ENCODE results near the gene MROH2B. TPM values are rescaled to one million over a fixed set of nuclear protein-coding genes. Genes with fewer than 3 reads are reported as not detected.
"Not testable (repeated sequence)": the region's sequence is repeated elsewhere in the genome, so short reads cannot be mapped to it uniquely, and the experiment has no call there.

MROH2B gene
- total RNA-seq, 1 experiment from 2014 or later, result not detected

DNA sequence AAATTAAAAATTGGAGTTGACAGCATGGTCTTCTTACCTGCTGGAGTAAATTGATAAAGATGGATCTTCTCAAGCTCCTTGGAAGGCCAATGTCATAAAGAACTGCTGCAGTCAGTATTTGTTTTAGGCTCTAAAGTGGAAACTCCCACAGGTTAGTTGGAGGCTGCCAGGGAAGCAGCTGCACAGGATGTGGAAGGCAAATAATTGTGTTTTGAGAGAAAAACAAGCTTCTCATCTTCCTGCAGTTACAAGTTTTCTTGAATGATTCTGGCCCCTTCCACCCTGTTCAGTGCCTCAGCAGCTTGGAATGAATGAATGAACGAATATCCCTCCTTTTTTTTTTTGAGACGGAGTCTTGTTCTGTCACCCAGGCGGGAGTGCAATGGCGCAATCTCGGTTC is 13.9 kb downstream of the MROH2B start:
- in situ Hi-C loops (cut with HindIII; ENCODE audit: low pct_unique_long_range_greater_than_20kb, low sequenced_read_pairs), result no loop called here
- no peak for DNase-seq (ENCODE audit: low read depth)

DNA sequence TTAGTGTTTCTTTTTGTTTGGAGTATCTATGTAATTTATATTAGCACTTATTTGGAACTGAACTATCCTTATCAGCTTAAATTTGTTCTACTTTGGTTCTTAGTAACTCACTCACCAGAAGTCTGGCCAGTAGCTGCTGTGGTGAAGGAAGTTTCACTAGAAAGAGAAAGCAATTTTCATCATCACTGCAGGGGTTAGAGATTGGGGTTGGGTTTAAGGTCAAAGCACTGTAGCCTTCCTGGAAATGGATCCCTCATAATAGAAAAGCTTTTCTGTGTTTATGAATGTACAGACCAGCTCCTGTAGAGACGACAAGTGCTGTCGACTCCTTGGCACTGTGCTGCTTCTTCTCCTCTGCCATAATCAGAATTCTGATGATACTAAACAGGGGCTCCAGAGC is 22.2 kb downstream of the MROH2B start:
- DNase-seq (ENCODE audit: low read depth), result no peak
- in situ Hi-C loops (cut with HindIII; ENCODE audit: low pct_unique_long_range_greater_than_20kb, low sequenced_read_pairs), result no loop called here

DNA sequence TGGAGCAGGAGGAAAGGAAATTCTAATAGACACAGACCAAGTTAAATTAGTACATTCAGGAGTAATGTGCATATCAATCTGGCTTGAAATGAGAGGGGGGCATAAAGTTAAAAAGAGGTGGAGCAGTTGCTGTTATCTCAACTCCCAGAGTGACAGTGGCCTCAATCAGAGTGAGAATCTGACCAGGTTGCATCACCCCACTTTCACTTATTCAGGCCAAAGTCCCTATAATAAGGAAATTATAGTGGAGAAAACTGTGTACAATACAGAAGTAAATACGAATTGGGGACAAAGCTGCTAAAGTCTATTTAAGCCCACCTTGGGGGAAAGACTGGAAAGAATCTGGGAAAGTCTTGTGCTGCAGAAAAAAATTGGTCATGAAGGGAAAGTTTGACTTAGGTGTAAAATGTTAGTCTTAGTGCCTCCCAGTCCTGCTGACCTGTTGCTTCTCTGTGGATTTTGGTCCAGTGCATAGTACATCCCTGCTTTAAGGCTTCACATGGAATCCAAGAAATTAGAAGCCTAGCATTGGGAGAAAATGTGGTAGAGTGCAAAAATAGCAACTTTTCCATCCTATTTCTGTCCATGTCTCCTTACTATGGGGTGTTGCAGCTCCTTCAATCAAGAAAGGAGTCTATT is 27.9 kb downstream of the MROH2B start:
- no peak for DNase-seq (ENCODE audit: low read depth)
- in situ Hi-C loops (cut with HindIII; ENCODE audit: low pct_unique_long_range_greater_than_20kb, low sequenced_read_pairs), result no loop called here

DNA sequence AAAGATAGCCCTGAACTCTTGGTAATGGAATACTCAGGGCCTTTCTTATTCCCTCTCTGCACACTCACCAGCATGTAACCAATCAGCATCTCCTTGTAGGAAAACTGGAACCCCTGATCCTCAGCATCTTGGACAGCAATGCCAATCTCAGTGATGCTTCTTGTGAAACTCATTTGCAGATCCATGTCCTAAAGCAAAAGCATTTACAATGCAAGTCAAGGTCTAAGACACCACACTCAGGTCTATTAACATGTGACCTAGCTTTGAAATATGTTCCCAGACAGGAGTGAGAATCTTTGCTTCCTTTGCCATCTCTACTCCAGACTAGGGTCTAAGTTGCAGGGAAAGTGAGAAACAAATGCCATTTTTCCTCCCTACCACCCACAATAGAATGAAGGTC is 38.2 kb downstream of the MROH2B start:
- DNase-seq (ENCODE audit: low read depth), result no peak
- in situ Hi-C loops (cut with HindIII; ENCODE audit: low pct_unique_long_range_greater_than_20kb, low sequenced_read_pairs), result no loop called here

DNA sequence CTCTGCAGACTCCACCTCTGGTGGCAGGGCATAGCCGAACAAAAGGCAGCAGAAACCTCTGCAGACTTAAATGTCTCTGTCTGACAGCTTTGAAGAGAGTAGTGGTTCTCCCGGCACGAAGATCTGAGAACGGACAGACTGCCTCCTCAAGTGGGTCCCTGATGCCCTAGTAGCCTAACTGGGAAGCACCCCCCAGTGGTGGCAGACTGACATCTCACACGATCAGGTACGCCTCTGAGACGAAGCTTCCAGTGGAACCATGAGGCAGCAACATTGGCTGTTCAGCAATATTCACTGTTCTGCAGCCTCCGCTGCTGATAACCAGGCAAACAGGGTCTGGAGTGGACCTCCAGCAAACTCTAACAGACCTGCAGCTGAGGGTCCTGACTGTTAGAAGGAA is 48.5 kb downstream of the MROH2B start:
- DNase-seq (ENCODE audit: low read depth); in situ Hi-C loops (cut with HindIII; ENCODE audit: low pct_unique_long_range_greater_than_20kb, low sequenced_read_pairs): not testable (repeated sequence)

DNA sequence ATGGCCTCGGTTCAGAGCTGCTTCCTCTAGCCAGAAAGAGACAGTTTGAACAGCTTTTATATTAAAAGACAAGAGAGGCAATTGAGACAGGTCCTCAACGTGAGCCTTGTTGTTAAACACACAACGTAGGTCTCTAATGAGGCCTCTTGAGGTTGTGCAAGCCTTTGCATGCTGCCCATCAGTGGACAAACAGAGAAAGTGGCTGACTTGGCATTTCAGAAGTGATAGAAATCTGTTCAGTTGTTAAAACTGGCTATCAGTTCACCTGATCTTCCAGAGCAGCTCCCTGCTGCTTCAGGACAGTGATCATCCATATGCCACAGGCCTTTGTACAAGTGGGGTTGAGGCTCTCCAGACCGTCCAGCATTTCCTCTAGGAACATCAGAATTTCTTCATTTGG is 58.8 kb downstream of the MROH2B start:
- in situ Hi-C loops (cut with HindIII; ENCODE audit: low pct_unique_long_range_greater_than_20kb, low sequenced_read_pairs), result no loop called here
- DNase-seq (ENCODE audit: low read depth), result no peak

DNA sequence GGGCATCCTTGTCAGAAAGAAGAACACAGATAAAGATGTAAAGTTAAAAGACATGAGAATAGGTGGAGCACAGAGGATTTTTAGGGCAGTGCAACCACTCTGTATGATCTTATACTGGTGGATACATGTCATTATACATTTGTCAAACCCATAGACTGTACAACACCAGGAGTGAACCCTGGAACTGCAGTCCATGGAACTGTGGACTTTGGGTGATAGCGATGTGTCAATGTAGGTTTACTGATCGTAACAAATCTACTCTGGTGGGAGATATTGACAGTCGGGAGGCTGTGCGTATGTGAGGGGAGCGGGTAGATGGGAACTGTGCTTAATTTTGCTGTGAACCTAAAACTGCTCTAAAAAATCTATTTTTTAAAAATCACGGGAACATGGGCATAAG is 60.6 kb downstream of the MROH2B start:
- in situ Hi-C loops (cut with HindIII; ENCODE audit: low pct_unique_long_range_greater_than_20kb, low sequenced_read_pairs), result no loop called here

DNA sequence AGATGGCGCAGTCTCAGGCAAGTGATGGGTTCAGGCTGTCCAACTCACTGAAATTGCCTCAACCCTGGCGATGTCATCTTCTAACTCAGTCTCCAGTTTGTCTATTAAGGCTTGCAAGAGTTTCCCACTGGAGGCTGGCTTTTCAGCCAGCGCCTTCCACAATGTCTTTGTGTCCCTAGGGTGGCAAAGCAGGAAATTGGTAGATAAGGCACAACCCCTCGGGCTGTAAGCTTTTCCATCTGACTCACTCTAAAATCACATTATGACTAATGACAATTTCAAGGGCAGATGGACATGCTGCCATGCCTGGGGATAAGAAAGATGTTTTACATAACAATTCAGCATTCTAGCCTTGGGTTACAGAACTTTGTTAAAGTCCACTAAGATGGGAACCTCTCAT is 61.9 kb downstream of the MROH2B start:
- in situ Hi-C loops (cut with HindIII; ENCODE audit: low pct_unique_long_range_greater_than_20kb, low sequenced_read_pairs), result no loop called here
- DNase-seq (ENCODE audit: low read depth), result peak; percentile 77

More for the DNA sequence above, 60.6 kb downstream of the MROH2B start:
- no peak for DNase-seq (ENCODE audit: low read depth)

DNA sequence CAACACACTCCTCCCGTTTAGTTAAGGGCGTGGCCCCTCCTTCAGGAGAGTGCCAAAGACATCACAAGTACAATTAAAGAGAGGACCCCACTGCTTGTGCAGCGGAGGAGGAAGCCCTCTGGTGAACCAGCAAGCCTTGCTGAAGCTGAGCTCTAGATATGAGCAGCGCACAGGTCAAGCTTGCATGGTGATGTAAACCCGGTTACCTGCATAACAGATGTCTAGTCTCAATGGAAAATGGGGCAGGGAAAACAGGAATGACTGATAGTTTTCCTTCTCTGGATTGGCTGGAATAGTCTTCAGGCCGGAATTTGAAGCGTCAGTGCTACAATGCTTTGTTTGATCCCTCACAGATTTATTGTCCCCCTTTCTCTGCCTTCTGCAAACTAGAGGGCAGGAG is 66.2 kb downstream of the MROH2B start:
- in situ Hi-C loops (cut with HindIII; ENCODE audit: low pct_unique_long_range_greater_than_20kb, low sequenced_read_pairs), result no loop called here
- no peak for DNase-seq (ENCODE audit: low read depth)

DNA sequence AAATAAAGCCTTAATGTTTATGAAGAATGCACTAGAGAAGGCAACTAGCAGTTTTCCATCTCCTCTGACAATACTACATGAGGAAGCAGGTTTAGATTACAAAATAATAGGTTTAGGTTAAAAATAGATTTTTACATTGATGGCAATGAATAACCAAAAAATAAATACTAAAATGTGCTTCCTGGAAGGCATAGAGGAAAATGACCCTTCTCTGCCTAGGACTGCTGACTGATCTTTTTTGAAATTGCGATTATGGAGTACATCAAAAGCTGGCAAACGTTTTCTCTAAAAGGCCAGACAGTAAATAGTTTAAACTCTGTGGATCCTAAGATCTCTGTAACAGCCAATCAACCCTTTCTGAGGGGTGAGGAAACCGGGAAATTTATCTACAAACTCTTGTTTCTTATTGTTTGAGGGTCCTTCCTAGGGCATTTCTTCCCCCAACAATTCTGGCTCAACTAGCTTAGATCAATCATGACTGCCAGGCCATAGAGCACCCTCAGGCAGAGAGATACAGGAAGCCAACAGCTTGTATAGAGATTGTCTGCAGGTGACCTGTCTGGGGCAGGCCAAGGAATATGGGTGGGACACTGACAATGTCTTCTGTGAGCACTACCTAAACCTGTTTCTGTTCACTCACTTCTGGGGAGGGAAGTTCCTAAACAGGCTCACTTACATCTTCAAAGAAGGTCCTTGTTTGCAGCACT is 67.3 kb downstream of the MROH2B start:
- in situ Hi-C loops (cut with HindIII; ENCODE audit: low pct_unique_long_range_greater_than_20kb, low sequenced_read_pairs), result no loop called here
- DNase-seq (ENCODE audit: low read depth), result no peak

DNA sequence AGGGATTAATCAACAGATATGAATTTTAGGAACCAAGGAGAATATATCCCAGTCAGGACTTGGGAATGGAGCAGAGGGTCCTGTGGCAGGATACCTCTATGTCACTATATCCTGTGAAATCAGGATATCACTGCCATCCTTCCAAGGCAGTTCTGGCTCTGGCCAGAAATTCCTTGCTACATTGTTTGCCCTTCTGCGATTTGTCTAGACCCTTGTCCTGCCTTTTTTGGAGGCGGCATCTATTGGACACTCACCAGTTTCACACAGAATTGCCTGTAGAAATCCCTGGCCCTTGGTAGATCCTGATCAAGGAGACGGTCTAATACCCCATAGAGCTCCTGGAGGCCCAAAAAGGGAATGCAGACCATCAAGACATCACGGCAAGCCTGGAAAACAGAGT is 71.2 kb downstream of the MROH2B start:
- in situ Hi-C loops (cut with HindIII; ENCODE audit: low pct_unique_long_range_greater_than_20kb, low sequenced_read_pairs), result no loop called here
- DNase-seq (ENCODE audit: low read depth), result no peak

DNA sequence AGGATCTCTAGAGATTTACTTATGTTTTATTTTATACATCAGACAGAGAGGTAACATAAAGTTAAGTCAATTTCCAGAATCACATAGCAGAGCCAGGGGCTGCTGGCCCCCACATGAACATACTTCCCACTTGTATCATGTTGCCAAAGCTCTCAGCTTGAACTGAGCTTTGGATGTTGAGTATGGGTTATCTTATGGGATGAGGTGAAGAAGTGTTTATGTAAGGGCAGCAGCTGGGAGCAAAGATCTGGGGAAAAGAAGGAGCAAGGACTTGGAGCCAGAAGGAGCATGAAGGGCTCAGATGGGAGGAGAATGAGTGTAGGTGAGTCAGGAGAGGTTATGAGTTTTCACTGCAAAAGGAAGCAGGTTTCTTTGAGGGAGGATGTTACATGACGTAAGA is 72.0 kb downstream of the MROH2B start:
- in situ Hi-C loops (cut with HindIII; ENCODE audit: low pct_unique_long_range_greater_than_20kb, low sequenced_read_pairs), result no loop called here
- no peak for DNase-seq (ENCODE audit: low read depth)

DNA sequence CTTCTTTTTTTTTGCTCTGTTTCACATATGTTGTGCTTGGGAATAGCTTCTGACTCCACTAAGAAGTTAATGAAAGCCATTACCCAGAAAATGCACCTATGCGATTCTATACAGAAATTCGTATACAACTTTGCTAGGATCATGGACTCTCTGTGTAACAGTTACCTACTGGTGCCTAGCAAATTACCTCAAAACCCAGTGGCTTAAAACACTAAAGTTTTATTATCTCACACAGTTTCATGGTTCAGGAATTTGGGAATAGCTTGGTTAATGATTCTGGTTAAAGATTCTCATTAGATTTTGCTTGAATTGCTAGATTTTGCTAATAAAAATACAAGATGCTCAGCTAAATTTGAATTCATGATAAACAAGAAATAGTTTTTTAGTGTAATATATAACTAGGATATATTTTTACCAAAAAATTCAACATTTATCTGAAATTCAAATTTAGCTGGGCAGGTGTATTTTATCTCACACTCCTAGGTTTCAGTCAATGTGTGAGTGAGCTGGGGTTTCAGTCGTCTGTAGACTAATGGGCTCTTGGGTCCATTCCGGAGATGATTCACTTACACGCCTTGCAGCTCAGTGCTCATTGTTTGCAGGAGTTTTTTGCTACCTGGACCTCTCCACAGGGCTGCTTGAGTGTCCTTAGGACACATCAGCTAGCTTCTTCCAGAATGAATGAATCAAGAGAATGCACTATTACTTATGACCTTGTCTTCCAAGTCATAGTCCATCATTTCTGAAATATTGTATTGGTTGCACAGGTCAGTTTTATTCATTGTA is 75.1 kb downstream of the MROH2B start:
- in situ Hi-C loops (cut with HindIII; ENCODE audit: low pct_unique_long_range_greater_than_20kb, low sequenced_read_pairs), result no loop called here
- peak; percentile 85 for DNase-seq (ENCODE audit: low read depth)

DNA sequence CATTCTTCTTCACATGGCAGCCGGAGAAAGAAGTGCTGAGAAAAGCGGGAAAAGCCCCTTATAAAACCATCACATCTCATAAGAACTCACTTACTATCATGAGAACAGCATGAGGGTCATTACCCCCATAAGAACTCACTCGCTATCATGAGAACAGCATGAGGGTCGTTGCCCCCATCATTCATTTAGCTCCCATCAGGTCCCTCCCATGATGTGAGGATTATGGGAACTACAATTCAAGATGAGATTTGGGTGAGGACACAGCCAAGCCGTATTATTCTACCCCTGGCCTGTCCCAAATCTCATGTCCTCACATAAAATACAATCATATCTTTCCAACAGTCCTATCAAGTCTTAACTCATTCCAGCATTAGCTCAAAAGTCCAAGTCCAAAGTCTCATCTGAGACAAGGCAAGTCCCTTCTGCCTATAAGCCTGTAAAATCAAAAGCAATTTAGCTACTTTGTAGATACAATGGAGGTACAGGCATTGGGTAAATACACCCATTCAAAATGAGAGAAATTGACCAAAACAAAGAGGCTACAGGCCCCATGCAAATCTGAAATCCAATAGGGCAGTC is 79.1 kb downstream of the MROH2B start:
- DNase-seq (ENCODE audit: low read depth), result no peak
- in situ Hi-C loops (cut with HindIII; ENCODE audit: low pct_unique_long_range_greater_than_20kb, low sequenced_read_pairs), result no loop called here

DNA sequence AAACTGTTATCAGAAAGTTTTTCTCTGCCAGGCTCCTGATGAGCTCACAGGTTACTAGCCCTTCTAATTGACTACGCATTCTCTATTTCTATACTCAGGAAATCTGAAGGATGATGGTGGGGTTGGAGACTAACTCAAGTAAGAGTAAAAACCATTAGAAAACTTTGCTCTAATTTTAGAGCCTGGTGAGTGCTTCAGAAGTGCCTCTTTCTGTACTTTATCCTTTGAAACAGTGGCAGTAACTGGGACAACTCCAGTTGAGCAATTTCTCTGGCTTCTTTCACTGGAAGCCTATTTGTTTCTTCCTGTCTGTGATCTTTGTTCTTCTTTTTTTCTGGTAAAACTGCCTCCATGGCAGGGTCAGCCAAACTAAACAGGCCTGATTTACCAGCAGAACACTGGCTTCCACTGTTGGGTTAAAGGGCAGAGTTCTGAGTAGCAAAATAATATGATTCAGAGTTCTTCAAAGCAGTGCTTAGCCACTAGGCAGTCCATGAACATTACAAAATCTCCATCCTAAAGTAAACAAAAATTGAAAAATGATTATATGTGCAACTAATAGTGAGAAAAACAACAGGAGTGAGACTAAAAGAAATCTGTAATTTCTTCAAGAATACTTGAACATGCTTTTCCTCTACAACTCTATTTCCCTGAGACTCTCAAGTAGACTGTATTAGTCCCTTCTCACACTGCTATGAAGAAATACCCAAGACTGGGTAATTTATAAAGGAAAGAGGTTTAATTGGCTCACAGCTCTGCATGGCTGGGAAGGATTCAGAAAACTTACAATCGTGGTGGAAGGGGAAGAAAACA is 79.8 kb downstream of the MROH2B start:
- DNase-seq (ENCODE audit: low read depth), result peak; percentile 81
- in situ Hi-C loops (cut with HindIII; ENCODE audit: low pct_unique_long_range_greater_than_20kb, low sequenced_read_pairs), result no loop called here

DNA sequence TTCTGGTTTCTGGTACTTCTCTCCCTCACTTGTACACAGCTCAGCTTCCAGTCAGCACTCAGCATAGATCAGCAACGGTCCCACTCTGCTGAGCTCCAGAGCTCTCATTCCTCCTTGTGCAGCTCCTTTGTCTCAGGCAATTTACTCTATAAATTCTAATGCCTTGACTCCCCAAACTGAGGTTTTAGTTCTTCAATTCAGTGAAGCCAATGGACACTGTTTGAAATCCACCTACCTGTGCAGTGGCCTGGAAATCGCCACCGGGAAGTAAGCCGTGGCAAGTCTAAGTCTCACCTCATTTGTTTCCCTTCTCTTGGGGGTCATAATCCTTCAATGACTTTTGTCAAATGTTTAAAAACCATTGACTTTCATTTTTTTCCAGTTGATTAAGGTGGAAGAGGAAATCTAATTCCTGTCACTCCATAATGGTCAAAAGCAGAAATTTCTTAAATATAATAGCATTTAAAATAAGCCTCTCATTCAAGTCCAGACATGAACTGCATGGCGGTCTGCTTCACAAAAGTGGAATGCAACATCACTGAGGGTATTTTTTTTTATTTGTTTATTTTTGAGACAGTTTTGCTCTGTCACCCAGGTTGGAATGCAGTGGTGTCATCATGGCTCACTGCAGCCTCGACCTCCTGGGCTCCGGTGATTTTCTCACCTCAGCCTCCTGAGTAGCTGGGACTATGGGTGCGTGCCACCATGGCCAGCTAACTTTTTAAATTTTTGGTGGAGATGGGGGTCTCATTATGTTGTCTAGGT is 82.2 kb downstream of the MROH2B start:
- peak; percentile 87 for DNase-seq (ENCODE audit: low read depth)
- in situ Hi-C loops (cut with HindIII; ENCODE audit: low pct_unique_long_range_greater_than_20kb, low sequenced_read_pairs), result no loop called here

DNA sequence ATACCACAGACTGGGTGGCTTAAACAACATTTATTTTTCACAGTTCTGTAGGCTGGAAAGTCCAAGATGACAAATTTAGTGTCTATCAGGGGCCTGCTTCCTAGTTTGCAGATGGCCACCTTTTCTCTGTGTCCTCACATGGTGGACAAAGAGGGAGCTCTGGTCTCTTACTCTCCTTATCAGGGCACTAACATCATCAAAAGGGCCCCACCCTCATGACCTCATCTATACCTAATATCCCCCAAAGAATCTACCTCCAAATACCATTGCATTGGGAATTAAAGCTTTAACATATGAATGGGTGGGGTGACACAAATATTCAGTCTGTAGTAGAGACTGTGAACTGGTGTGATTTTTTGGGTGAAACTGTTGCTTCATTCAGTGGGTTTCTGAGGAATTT is 83.8 kb downstream of the MROH2B start:
- in situ Hi-C loops (cut with HindIII; ENCODE audit: low pct_unique_long_range_greater_than_20kb, low sequenced_read_pairs), result no loop called here

DNA sequence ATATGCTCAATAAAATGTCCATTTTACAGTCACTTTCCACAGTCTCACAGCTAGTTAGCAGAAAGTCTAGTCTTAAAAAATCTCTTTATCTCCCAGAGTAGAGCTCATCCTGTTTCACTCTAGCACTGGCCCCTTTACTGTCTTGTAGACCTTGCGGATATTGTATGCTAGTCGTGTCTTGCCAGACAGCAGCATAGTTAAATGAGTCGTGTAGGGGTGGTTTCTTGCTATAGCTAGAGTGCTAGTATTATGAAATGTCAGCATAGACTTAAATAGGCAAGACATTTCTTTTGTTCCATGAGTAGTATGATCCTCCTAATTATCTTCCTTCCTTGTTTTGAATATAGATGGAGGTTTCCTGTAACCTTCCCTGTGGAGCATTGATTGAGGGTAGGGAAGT is 84.5 kb downstream of the MROH2B start:
- no peak for DNase-seq (ENCODE audit: low read depth)

More for the DNA sequence above, 83.8 kb downstream of the MROH2B start:
- no peak for DNase-seq (ENCODE audit: low read depth)

More for the DNA sequence above, 84.5 kb downstream of the MROH2B start:
- in situ Hi-C loops (cut with HindIII; ENCODE audit: low pct_unique_long_range_greater_than_20kb, low sequenced_read_pairs), result no loop called here
